IPS-NIHi7 (cell line): ENCODE measurements around the gene TTC16.
"Not testable (repeated sequence)": the region's sequence is repeated elsewhere in the genome, so short reads cannot be mapped to it uniquely, and the experiment has no call there.

Experiments used
- DNase-seq: peaks from one replicate; pipeline ENCODE4 v3.0.0; 2012; ENCODE audit warnings: mixed read lengths; ENCODE audit errors: extremely low spot score

Gene TTC16

DNA sequence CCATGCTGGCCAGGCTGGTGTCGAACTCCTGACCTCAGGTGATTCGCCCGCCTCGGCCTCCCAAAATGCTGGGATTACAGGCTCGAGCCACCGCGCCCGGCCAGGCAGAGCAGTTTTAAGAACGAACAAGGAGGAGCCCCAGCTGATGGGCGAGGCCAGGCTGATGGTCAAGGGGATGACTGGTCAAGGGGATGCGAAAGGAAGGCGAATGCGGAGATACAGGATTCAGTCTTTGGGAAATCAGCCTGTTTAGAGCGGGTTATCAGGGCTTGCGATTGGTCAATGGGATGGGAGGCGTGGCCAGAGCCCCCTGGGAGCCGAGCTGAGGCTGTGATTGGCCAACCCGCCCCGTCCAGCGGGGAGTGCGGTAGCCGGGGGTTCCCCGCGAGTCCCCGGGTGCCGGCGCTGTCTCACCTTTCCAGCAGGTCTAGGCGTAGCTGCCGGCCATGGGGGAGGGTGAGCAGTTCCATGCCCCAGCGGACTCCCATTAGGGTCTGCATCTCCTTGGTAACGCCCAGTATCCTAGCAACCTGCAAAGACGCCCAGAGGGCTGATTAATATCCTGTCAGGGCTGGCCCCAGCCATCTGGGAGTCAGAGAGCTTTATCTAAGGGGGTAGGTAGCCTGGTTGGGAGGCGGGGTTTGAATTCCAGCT is 26.7 kb downstream of the TTC16 start:
- DNase-seq, result peak; percentile 98

DNA sequence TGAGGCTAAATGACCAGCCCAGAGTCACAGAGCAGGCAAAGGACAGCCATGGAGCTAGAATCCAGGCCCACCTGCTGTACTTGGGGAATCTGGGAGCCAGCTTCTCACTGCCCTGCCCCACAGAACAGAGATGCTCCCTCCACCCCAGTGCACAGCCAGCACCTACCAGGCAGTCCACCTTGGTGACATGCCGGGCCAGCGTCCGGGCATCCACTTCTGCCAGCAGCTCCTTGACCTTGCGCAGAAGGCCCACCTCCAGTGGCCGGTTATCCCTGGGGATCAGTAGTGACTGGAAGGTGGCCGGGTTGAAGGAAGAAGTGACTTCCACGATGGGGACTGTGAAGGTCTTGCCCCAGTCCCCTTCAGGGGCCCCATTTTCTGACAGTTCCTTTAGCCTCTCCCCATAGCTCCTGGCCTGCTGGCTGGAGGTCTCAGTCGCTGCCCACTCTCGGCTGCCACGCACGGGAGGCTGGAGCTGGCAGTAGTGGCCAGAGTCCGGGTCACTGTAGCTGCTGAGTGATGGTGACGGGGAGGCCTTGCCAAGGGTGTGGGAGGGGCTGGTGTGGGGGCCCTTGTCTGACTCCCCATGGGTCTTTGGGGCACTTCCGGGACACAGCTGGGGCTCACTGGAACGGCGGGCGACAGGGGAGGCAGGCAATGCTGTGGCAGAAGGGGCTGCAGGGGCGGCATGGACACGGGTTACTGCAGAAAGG is 28.7 kb downstream of the TTC16 start:
- DNase-seq, result no peak

DNA sequence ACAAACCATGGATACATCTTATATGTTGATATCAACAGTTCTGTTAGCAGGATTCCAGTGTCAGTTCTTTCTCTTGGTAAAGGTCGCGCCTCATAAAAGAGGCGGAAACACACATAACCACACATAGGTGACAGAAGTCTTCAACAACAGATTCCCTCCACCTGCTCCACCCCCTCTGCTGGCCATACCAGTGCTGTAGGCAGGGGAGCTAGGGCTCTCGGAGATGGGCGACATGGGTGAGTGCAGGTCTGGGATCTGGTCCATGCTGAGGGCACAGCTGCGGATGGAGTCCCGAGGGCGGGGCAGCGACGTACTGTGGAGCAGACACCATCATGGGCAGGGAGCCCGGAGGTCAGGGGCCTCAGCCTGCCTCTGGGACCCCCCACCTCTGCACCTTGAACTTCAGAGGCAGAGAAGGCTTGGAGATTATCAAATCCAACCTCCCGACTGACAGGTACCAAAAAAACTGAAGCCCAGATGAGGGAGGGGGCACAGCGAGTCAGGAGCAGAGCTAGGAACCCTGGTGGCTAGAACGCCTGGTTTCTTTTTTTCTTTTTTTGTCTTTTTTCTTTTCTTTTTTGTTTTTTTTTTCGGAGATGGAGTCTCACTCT is 31.2 kb downstream of the TTC16 start:
- DNase-seq, result no peak

DNA sequence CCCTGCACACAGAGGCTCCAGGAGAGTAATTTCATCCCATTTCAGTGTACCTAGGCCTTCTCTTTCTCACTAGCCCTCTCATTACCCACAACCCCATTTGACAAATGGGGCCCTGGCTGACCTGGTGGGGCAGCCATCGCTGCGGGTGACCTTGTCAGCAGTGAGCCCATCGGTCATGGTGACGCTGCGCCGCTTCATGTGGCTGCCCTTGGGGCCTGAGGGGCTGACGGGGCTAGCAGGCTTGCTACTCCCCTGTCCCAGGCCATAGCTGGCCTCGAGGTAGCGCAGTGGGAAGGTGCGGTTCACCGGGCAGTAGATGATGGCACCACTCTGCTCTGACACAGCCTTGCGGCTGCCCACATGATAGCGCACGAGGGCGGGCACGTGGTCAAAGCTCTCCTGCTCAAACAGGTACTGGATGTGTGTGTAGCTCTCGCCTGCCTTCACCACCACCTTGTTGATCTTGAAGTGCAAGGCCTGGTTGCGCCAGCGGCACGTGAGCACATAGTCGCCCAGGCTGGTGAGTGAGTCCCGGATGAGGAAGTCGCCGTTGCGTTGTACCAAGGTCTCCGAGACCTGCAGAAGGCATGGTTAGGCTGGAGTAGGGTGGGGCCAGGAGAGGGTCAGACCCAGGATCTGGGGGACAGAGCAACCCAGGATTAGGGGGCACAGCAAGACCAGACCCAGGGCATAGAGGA is 33.4 kb downstream of the TTC16 start:
- DNase-seq, result no peak

DNA sequence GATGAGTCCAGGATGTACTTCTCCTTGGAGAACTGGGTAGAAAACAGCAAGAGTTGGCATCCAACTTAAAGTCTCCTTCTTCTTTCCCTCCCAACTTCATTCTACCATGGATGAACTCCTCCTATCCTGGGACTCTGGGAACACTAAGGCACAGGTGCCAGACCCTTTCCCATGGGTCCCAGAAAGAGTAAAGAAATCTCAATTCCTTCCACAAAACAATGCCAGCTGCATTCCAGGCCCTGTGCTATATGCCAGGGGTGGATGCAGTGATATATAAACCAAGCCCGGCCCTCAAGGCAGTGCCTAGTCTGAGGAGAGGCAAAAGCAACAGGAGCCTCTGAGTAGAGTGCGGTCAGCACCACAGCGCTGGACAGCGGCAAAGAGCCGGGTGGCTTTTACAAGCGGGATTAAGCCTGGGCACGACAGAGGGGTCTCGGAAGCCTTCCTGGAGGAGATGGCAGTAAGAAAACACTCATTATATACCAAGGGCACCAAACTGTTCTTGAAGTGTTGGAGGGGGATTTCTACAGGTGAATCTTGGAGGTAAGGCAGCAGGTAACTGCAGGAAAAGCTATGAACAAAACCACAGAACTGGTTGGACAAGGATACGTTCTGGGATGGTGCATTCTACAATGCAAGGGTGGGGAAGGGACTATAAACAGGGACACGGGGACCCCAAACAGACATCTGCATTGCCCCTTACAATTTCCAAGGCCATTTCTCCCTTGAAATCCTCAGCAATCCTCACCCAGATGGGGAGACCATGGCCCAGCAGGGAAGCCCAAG is 35.6 kb downstream of the TTC16 start:
- DNase-seq, result peak; percentile 63

DNA sequence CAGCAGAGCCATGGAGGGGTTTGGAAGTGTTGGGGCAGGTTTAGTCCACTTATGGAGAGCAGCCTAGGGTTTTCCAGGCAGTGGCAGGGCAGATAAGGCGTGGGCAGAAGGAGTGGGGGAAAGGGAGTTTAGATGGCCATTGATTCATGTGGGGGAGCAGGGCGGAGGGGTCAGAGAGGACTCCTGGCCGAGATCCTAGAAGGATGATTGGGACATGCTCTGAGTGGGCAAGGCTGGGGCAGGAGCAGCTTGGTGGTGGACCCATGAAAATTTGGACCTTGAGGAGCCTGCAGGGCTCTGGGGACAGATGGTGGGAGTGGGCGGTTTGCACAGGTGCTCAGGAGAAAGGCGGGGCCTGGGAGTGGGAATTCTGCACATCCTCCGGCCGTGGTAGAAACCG is 37.3 kb downstream of the TTC16 start:
- no peak for DNase-seq

DNA sequence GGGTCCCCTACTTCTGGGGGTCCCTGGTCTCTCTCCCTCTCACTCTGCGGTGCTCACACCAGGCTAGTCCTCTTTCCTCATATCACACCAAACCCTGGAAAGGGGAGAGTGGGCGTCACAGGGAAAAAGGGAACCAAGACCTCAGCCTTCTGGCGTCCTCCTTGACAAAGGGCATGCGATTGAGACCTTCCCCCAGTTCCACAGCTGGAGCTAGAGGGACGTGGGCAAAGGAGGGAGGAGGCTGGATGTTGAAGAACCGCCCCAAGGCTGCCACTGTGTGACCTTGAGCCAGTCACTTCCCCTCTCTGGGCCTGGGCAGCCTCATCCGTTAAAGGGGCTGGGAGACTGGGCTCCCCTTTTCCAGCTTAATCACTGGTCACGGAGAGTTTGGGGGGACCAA is 37.7 kb downstream of the TTC16 start:
- no peak for DNase-seq

DNA sequence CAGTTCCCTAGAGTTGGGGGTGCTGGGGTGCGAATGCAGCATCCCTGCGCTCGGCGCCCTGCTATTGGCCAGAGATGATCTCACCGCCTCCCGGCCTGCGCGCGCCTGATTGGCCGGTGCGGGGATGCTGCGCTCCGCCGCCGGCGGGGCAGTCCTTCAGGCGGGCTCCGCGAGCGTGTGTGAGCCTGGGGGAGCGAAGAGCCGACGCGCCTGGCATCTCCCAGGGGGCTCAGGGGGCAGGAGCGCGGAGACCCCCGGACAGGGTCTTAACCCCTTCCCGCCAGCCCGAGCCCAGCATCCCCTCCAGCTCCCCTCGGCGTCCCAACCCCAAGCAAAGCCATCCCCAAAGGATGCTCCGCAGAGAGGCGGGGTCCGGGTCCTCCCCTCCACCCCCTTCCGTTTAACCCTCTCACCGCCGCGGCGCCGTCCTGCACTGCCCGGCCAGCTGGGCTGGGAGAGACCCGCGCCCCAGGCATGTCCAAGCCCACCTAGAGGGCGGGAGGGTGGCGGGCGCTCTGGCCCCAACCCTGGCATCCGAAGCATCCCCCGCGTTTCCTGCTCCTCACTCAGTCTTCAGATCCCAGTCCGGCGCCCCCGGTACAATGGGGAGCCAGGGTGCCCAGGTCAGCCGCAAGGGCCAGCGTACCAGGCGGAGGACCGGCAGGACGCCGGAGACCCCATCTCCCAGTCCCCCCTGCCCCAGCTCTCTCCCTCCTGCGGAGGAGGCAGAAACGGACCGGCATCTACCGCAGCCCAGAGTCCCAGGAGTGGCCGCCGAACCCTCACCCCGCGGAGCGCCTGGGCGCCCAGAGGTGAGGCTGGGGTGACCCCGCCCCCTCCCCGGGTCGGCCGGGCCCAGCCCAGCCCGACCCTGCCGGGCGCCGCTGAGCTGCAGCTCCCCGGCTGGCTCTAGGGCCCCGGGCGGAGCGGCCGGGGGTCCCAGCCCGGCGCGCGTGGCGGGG is 38.5 kb downstream of the TTC16 start:
- peak; percentile 87 for DNase-seq

DNA sequence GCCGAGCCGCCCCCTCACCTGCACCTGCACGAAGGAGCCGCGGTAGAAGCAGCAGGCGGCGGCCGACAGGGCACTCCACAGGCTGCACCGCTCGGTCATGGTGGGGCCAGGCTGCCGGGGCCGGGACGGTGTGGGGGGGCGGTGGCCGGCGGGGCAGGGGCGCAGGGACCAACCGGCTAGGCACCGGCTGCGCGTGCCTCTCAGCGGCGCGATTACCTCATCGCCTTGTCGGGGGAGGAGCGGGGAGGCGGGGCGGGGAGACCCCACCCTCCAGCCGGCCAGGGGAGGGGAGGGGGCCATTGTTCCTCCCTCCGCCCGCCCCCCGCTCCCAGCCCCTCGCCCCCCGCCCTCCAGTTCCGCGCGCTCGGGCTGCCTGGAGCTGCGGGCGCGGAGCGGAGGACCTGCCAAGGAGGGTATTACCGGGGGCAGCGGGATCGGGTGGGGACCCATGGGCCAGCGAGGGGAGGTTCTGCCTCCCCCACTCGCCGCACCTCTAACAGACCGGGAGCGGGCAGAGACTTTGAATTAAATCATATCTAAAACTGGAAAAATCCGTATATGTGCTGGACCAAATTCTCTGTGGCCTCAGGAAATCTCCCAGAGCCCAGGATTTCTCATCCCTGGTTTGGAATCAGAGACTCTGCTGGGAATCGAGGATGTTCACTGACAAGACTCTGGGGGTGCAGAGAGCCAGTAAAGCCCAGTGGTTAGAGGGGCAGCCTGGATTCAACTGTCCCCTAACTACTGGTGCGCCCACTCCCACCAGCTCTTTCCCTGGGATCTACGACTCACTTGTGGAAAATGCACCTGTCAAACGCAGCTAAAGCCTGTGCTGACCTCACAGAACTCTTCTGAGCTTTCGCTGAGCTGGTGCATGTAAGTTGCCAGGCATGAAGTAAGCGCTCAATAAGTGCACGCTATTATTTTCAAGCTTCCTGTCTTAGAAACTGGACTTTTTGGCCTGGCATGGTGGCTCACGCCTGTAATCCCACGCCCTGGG is 39.5 kb downstream of the TTC16 start:
- peak; percentile 86 for DNase-seq

DNA sequence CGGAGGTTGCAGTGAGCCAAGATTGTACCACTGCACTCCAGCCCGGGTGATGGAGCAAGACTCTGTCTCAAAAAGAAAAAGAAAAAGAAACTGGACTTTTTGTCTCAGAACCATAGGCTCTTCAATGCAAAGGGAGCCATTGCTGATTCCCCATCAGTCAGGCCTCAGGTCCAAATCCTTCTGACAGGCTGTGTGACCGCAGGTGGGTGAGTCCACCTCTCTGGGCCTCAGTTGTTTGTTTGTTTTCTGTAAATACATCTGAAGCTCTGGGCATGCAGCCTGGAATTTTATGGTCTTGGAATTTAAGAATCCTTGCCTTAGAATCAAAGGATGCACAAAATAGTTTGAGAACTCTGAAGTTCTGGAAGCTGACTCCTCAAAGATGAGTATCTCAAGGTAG is 40.4 kb downstream of the TTC16 start:
- DNase-seq, result no peak

DNA sequence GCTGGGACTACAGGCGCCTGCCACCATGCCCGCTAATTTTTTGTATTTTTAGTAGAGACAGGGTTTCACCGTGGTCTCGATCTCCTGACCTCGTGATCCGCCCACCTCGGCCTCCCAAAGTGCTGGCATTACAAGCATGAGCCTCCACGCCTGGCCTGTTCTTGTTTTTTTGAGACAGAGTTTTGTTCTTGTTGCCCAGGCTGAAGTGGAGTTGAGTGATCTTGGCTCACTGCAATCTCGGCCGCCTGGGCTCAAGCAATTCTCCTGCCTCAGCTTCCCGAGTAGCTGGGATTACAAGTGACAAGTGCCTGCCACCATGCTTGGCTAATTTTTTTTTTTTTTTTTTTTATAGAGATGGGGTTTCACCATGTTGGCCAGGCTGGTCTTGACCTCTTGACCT is 40.9 kb downstream of the TTC16 start:
- not testable (repeated sequence) for DNase-seq

DNA sequence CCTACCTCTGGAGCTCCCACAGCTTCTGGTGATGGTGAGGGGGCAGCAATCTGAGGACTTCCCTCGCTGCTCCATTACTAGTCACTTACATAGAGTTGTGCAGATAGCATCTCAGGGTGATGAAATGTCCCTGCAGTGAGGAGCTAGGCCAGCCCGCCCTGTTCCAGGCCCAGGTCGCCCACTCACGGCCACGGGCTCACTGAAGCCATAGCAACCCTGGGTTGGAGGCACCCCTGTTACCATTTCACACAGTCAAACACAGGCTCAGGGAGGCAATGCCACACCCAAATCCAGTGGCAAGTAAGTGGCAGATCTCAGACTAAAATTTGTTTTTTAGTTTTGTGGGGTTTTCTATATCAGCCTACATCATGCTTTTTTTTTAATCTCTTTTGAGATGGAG is 43.0 kb downstream of the TTC16 start:
- DNase-seq, result no peak

DNA sequence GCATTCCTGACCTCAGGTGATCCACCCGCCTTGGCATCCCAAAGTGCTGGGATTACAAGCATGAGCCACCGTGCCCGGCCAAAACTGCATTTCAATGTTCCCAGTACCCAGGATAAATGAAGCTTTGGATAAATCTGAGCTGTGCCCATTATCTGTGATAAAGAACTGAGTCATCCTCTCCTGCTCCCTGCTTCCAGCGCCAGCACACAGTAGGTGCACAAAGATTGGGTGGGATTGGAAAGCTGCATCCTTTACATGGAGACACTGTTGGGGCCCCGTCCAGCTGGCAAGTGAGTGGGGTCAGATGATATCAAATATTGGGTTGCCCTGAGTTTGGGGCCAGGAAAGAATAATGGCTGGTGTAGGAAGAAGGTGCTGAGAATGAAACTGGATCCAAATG is 45.2 kb downstream of the TTC16 start:
- no peak for DNase-seq

DNA sequence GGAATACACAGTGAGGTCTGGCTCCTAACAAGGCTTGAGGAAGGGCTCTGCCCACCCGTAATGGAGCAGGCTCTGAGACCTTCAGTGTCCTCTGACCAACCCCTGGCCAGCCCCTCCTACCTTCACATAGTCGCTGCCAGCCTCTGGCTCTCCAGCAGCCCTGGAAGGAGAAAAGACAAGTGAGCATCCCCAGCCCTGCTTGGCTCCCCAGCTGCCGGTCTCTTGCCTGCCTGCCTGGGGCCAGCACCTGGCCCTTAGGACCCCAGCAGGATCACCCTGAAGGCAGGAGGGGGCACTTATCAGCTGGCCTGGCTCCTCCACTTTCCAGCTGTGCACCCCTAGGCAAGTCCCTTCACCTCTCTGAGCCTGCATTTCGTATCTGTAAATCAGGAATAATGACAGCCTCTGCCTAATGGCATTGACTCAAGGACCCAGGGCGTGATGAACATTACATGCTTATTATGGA is 45.6 kb downstream of the TTC16 start:
- no peak for DNase-seq

DNA sequence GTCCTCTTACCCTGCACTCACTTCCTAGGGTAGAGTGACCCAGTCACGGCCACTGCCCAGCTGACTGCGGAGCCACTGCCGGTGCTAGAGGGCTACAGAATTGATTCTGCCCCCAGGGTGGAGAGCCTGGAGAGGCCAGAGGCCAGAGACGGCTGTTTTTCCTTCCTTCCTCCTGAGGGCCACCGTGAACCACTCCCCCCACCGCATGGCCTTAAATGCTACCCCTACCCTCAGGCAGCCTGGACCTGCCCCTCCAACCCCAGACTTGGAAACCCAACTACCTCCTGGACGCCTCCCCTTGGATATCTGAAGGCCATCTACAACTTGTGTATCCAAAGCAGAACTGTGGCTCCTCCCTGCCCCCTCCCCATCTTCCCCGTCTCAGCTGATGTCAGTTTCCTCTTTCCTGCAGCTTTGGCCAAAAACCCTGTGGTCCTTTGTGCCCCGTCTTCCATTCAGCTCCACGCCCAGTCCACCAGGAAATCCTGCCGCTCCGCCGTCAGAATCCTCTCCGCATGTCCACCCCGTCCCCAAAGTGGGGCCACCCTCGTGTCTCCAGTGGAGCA is 46.3 kb downstream of the TTC16 start:
- DNase-seq, result no peak

DNA sequence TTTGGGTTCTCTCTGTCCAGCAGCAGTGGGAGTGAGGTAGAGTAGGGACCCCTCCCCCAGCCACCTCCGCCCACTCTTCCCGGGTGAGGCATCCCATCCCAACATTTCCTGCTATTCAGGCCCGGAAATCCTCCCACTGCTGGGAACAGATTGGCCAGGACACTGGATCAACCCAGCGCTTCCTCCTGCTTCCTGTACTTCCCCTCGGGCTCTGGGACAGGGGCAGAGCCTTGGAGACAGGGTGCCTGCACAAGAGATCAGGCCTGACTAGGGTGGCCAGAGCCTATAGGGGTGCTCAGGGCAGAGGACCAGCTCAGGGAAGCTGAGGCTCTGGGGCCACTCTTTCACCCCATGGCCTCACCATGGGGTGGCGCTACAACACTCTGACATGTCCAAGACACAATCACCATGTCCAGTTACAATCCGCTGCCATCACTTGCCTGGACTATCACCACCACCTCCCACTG is 48.1 kb downstream of the TTC16 start:
- peak; percentile 62 for DNase-seq

DNA sequence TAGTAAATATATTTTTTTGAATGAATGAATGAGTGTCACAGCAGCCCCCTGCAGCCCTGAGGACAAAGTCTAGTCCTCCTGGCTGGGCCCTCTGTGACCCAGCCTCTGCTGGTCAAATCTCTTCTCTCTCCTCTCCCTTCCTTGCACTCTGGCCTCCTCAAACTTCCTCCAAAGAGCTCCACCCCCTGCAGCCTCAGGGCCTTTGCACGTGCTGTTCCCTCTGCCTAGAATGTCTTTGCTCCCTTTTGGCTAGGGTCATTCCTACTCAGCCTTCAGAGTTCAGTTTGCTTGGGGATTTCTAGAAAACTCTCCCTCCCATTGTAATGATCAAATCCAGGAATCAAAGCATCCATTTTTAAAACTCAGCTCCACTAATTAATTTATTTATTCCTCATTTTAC is 49.5 kb downstream of the TTC16 start:
- DNase-seq, result no peak

DNA sequence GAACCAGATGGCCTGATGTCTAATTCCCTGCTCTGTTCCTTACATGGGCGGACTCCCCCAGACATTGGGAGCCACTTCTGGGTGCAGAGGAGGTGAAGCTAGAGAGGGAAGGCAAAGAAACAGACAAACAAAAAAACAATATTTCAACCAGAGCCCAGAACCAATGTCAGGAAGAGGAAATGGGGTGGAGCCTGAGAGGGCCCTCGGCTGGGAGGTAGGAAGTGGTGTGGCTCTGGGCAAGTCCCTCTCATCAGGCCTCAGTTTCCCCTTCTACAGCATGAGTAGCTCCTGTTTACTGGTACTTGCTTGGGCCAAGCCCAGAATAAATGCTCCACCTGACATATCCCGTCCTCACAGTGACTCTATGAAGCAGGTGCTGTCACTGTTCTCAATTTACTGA is 51.5 kb downstream of the TTC16 start:
- DNase-seq, result no peak

DNA sequence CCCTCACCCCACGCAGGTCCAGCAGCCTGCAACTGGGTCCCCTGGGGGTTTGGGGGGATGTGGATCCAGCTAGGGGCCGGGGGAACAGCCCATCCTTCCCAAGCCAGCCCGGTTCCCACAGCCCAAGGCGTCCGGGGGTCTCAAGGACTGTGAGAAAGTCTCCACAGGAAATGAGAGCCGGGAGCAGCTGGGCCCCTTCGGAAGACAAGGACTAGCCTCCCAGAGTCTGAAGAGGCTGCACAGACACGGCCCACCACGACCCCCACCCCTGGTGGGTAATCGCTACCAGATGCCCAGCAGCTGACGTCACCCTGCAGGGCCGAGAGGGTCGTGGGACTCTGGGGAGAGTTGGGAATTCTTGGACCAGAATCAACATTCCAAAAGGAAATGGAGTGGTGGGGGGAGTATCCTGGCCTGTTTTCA is 52.0 kb downstream of the TTC16 start:
- no peak for DNase-seq
